ENCODE results near the gene TUBGCP2.

Gene TUBGCP2

GRCh38 chr10:133262696-133263095, 46.0 kb downstream of the TUBGCP2 start:
- no peak for DNase-seq (ENCODE audit: low read depth)
- H3K4me3 ChIP-seq (replicated peaks; ENCODE audit: low read depth, low read length), result no peak overlapping the region
- TF ChIP-seq, protein P1, sequence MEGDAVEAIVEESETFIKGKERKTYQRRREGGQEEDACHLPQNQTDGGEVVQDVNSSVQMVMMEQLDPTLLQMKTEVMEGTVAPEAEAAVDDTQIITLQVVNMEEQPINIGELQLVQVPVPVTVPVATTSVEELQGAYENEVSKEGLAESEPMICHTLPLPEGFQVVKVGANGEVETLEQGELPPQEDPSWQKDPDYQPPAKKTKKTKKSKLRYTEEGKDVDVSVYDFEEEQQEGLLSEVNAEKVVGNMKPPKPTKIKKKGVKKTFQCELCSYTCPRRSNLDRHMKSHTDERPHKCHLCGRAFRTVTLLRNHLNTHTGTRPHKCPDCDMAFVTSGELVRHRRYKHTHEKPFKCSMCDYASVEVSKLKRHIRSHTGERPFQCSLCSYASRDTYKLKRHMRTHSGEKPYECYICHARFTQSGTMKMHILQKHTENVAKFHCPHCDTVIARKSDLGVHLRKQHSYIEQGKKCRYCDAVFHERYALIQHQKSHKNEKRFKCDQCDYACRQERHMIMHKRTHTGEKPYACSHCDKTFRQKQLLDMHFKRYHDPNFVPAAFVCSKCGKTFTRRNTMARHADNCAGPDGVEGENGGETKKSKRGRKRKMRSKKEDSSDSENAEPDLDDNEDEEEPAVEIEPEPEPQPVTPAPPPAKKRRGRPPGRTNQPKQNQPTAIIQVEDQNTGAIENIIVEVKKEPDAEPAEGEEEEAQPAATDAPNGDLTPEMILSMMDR (IDR thresholded peaks at IDR 0.05; ENCODE audit: low read length, missing control alignments), result no peak

- DNase-seq (ENCODE audit: low read depth), result peak; percentile 53
- H3K4me3 ChIP-seq (replicated peaks; ENCODE audit: low read depth, low read length), result peak overlapping the region; percentile 41
- TF ChIP-seq, protein P1 (IDR thresholded peaks at IDR 0.05; ENCODE audit: low read length, missing control alignments), result no peak
Observed at GRCh38 chr10:133261726-133262325, 46.8 kb downstream of the TUBGCP2 start.

GRCh38 chr10:133260895-133261725, 47.6 kb downstream of the TUBGCP2 start:
- TF ChIP-seq, protein P1 (IDR thresholded peaks at IDR 0.05; ENCODE audit: low read length, missing control alignments), result no peak
- no peak for DNase-seq (ENCODE audit: low read depth)

GRCh38 chr10:133259602-133259989, 49.1 kb downstream of the TUBGCP2 start:
- DNase-seq (ENCODE audit: low read depth), result no peak
- H3K4me3 ChIP-seq (replicated peaks; ENCODE audit: low read depth, low read length), result no peak overlapping the region
- TF ChIP-seq, protein P1 (IDR thresholded peaks at IDR 0.05; ENCODE audit: low read length, missing control alignments), result no peak

More at GRCh38 chr10:133260895-133261725, 47.6 kb downstream of the TUBGCP2 start:
- peak overlapping the region; percentile 41 for H3K4me3 ChIP-seq (replicated peaks; ENCODE audit: low read depth, low read length)

DNA sequence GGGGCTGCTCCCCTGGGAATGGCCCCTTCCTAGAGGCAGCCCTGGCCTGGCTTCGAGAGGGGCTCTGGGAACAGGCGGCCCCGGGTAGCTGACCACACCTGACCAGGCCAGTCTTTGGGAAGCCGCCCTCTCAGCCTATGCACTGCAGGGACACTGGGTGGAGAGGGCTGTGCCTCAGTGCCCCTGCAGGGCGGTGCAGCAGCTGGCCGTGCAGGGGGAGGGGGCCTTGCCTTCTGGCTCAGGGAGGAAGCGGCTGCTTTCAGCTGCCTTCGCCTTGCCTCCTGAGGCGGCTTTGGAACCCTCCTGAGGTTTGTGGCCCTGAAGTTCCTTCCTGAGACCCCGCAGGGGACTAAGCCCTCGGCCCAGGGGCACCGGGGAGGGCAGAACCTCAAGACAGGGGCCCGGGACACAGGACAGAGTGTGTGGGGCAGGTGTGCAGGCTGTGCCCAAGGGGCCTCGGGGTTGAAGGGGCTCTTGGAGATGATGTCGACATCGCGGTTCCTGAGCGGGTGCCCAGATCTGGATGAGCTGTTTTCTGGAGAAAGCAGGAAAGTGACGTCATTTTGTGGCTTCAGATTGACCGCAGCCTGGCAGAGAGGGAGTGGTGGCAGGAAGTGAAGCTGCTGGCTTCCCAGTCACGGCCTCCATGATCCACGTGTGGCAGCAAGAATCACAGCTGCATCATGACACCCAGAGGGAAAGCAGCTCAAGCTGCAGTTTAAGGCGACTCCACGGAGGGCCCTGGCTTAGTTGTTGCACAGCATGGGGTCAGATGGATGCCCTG, 49.7 kb downstream of the TUBGCP2 start:
- H3K4me3 ChIP-seq (replicated peaks; ENCODE audit: low read depth, low read length), result no peak overlapping the region
- peak; percentile 99 for DNase-seq (ENCODE audit: low read depth)
- TF ChIP-seq, protein P1 (IDR thresholded peaks at IDR 0.05; ENCODE audit: low read length, missing control alignments), result no peak

DNA sequence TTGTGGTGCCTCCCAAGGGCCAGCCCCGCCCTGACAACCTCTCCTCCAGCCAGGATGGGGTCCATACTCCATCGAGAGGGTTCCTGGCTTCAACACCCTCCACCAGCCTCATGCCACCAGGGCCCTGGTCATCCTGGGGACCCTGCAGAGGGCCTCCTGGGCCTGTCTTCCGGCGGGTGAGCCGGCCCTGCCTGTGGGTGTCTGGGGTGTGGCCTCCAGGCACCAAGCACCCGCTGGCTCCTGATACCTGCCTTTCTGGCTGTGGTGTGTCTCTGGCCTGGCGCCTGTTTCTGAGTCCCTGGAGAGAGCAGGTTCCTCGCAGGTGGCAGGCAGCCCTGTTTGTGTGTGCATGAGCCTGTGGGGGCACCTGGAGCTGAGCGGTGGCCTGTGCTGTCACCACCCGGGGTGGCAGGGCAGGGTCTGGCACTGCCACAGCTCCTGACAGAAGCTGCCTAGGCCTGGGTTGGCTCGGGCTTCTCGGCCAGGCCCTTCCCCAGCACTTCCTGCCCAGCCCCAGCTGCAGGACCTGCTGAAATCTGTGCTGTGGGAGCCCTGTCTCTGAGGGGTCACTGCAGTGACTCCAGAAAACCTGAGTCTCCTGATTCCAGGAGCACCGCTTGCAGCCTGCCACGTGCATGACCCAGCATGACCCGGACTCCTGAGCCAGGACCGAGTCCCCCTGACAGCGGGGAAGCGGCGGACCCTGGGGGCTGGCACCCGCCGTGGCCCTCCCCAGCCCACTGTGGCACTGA, 50.4 kb downstream of the TUBGCP2 start:
- TF ChIP-seq, protein P1 (IDR thresholded peaks at IDR 0.05; ENCODE audit: low read length, missing control alignments), result no peak
- no peak for DNase-seq (ENCODE audit: low read depth)
- H3K4me3 ChIP-seq (replicated peaks; ENCODE audit: low read depth, low read length), result no peak overlapping the region
